Putamen (tissue), 1 donor: ENCODE measurements around the gene PDLIM7.
A peak's percentile ranks its signal among the peaks of the same experiment; 100 is the strongest.

Experiments used
- DNase-seq: peaks from one replicate; pipeline ENCODE4 v3.0.0-alpha.2; 2016; ENCODE audit warnings: low spot score

Gene PDLIM7

DNA sequence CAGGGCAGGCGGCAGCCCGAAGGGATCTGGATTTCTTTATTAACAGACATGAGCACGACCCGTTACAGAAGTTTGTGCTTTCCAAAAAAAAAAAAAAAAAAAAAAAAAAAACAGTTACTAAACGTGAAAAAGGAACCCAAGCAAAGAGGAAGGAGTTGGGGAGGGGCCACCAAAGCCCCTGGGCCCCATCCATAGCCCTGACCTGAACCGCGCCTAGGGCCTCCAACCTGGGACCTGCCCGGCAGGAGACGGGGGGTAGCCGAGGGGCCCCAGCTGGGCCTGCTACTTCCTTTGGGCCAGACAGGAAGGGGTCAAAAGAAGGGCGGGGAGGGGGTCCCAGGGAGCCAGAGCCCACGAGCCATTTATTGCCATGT, 40.8 kb downstream of the PDLIM7 start:
- no peak for DNase-seq

DNA sequence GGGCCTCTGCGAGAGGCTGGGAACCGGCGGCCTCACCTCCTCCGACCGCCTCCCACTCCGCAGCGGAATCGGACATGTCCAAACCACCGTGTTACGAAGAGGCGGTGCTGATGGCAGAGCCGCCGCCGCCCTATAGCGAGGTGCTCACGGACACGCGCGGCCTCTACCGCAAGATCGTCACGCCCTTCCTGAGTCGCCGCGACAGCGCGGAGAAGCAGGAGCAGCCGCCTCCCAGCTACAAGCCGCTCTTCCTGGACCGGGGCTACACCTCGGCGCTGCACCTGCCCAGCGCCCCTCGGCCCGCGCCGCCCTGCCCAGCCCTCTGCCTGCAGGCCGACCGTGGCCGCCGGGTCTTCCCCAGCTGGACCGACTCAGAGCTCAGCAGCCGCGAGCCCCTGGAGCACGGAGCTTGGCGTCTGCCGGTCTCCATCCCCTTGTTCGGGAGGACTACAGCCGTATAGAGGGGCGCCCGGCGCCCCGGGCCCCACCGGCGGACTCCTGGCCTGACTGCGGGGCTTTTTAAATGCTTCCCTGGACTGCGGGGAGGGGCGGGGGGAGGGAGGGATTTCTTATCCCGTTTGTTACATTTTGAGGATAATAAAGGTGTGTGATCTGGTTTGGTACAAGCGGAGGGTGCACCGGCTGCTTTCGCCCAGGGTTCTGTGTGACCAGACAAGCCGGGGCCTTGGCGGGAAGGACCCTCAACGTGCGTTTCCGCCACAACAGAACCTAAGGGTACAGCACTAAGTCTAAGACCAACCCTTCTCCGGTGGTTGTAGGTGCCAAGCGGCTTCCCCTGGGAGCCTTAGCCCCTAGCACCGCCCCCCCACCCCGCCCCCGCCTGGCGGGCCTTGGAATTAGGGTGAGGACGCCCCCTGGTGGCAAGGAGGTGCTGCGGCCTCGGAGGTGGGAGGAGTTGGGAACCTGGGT, 41.5 kb downstream of the PDLIM7 start:
- peak; percentile 84 for DNase-seq

DNA sequence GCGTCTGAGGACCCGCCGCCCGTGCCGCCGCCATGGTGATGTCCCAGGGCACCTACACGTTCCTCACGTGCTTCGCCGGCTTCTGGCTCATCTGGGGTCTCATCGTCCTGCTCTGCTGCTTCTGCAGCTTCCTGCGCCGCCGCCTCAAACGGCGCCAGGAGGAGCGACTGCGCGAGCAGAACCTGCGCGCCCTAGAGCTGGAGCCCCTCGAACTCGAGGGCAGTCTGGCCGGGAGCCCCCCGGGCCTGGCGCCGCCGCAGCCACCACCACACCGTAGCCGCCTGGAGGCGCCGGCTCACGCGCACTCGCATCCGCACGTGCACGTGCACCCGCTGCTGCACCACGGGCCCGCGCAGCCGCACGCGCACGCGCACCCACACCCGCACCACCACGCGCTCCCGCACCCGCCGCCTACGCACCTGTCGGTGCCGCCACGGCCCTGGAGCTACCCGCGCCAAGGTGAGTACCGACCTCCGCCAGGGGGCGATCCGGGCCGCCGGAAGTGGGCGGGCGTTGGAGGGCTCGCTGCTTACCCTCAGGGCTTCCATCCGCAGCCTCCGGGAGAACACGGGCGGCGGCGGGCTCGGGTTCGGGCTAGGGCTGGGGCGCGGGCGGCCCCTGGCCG, 42.3 kb downstream of the PDLIM7 start:
- DNase-seq = peak; percentile 53

DNA sequence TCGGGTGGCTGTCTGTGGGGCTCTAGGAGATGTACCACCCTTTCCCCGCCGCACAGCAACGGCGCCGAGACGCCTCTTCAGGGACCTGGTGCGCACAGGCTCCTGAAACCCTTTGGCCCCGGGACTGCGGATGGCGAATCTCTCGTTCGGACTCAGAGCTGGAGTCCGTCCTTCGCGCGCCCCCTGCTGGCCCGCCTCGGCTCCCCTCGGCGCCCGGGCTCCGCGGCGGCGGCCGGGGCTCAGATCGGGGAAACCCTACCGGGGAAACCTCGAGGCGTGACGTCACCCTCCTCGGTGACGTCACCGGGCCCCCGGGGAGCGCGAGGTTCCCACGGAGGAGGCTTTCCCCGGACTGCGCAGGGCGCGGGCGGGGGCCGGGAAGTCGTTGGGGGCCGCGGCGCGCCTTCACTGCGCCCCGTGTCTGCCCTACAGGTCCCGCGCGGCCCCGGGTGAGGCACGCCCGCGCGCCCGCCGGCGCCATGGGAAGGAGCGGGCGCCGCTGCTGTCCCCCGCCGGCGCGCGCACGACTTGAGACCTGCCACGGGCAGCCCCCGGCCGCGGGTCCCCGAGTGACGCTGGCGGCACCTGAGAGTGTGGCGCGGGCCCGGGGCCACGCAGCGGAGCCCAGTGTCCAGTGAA, 42.9 kb downstream of the PDLIM7 start:
- peak; percentile 84 for DNase-seq

DNA sequence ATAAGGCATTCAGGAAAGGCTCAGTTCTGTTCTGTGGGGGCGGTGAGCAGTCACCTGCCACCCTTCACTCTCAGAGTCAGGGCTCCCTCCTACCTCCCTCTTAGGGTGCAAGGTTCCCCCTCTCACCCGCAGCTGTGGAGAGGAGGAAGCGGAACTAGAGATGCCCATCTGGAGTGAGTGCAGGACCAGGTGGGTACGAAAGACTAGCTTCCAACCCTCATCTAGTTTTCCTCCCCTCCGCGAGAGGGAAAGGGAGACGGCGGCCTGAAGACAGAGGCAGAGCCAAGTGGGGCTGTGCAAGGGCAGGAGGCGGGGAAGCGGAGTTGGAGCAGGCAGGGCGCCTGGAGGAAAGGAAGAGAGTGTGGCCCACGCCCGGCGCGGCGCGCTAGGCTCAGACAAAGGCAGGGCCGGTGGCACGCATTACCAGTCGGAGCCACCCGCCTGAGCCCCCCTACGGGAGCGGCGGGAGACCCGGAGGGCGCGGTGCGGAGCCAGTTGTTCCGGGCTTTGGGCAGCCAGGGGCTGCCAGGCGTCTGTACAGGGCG, 43.5 kb downstream of the PDLIM7 start:
- peak; percentile 64 for DNase-seq

- peak; percentile 70 for DNase-seq
Measured at GRCh38 chr5:177452688-177453638, 44.4 kb downstream of the PDLIM7 start.

DNA sequence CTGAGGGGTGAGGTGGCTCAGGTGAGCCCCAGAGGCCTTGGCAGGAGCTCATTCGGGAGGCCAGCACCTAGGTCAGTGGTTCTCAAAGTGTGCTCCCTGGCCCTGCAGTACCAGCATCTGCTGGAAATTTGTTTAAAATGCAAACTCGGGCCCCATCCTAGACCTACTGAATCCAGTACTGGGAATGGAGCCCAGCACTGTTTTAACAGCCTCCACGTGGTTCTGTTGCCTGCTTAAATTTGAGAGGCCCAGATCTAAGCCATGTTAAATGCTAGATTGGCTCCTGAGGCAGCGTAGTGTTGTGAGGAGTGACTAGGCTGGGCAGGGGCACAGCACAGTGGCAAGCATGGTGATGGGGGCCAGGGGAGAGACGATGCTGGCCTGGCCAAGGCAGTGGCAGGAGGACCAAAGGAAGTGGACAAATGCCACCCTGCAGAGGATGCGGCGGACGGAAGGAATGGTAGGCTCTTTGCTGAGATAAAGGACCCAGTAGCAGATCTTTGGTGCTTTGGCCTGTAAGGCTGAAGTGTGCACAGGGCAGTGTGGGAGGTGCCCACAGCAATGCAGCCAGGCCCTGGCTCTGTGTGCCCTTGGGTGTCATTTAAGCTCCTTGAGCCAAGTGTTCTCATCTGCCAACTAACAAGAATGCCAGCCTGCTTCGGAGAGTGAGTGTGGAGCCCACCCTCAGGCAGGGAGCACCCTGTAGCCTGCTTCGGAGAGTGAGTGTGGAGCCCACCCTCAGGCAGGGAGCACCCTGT, 46.6 kb downstream of the PDLIM7 start:
- no peak for DNase-seq

- no peak for DNase-seq
Measured at GRCh38 chr5:177449140-177450061, 48.0 kb downstream of the PDLIM7 start.

DNA sequence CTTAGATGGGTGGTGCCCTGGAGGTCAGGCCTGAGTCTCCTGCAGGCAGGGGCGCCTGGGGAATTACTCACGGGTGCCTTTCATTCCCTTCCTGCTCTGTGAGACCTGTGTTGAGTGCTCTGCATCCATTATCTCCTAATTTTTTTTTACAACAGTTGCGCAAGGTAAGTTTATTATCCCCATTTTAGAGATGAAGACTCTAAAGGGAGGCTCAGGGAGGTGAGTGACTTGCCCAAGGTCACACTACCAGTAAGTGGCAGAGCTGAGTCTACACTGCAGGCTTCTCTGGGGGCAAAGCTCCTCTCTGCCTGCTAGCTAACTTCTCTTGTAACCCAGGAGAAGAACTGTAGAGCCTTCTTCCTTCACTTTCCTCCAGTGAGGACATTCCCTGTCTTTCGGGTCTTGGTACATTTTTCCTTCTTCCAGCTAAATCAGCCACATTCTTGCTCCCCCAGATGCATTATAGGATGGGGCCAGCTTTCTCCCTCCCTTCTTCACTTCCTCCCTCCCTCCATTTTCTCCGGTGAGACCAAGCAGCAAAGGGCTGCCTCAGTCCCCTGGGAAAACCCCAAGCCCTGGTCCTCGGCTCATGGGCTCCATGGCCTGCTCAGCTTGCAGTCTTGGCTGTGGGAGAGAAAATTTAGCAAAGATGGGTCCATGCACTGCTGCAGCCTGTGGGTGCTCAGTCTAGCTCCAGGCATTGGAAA, 49.0 kb downstream of the PDLIM7 start:
- DNase-seq = no peak

GRCh38 chr5:177447611-177448243, 49.7 kb downstream of the PDLIM7 start:
- peak; percentile 92 for DNase-seq

- DNase-seq = peak; percentile 75
Measured at GRCh38 chr5:177447066-177447610, 50.3 kb downstream of the PDLIM7 start.

GRCh38 chr5:177446200-177447065, 51.0 kb downstream of the PDLIM7 start, which contains the start of gene PRR7:
Gene PRR7 (plus strand): TSS chr5:177446814. CDS start chr5:177455068, 8,254 bp downstream.
- DNase-seq = peak; percentile 85

GRCh38 chr5:177445917-177446199, 51.5 kb downstream of the PDLIM7 start:
- DNase-seq = no peak

GRCh38 chr5:177445052-177445916, 52.1 kb downstream of the PDLIM7 start:
- no peak for DNase-seq

GRCh38 chr5:177444106-177445051, 53.0 kb downstream of the PDLIM7 start:
- no peak for DNase-seq
